ENCODE results near the gene PARP8.
"Not testable (repeated sequence)": the region's sequence is repeated elsewhere in the genome, so short reads cannot be mapped to it uniquely, and the experiment has no call there.

The PARP8 gene

DNA sequence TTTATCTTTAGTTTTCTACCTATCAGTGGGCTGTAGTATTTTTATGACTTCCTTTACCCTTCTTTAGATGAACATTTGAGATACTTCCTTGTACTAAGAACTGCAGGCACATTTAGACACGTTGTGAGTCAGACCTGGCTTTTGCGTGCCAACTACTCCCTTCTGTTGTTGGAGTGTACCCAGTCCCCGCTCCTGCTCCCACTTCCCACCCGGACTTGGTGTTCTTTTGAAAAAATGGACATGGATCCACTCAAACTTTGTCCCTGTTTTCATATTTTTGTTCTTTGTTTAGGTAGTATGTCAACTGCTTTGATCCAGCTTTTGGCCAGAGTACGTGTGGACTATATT lies 60.7 kb downstream of the PARP8 start:
- DNase-seq (ENCODE audit: low read depth): no peak

DNA sequence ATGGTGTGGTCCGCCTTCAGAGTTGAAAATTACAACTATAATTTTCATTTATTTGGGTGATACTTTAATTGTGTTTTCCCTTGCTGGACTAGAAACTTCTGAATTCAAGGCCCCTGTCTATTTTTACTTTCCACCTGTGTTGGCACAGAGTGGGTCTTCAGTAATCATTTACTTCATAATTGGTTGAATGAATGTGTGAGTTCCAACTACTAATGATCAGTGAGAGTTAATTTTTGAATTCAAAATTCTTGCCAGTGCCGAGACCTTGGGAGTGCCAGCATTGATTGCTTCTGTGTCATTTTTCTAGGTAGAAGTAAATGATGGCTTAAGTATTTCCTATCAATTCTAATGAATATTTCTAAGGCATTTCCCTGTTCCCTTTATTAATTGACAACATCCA lies 61.4 kb downstream of the PARP8 start:
- no peak for DNase-seq (ENCODE audit: low read depth)

DNA sequence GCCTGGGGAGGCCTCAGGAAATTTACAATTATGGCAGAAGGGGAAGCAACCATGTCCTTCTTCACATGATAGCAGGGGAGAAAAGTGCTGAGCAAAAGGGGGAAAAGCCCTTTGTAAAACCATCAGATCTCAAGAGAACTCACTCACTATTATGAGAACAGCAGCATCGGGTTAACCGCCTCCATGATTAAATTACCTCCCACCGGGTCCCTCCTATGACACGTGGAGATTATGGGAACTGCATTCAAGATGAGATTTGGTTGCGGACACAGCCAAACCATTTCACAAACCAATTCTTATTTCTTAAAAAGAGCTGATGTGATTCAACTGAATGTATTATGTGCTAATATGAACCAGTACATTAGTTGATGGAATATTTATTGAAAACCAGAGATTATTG lies 63.9 kb downstream of the PARP8 start:
- no peak for DNase-seq (ENCODE audit: low read depth)

DNA sequence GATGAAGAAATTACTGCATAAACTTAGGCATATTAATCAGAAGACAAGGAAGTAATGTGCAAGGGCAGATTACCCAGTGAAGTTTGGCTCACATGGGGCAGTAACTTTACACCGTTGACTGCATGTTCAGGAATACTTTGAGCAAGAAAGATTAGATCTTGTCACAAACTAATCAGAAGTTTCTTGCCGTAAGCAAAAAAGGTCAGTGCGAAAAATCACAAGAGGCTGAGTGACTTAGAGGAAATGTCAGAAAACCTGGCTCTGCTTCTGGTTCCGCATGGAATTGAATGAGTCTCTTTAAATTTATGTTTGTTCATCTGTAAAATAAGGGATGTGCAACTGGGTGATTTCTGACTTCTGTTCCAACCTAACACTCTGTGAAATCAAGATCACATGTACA lies 64.4 kb downstream of the PARP8 start:
- DNase-seq (ENCODE audit: low read depth): no peak

DNA sequence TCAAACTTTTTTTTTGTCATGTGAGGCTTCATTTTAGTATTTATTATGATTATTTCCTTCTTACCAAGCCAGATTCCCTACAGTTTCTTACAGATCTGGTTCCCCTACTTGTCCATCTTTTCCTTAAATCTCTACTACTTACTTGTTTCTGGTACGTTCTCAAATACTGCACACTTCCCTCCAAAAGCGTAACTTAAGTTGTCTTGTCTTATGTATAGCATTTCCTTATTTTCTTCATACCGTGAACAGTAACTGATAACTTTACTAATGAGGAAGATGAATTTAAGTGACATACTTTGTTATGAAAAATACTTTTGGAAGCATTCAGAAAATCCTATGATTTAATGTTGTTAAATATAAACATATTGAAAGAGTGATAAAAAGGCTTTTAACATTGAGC lies 67.3 kb downstream of the PARP8 start:
- DNase-seq (ENCODE audit: low read depth): no peak

DNA sequence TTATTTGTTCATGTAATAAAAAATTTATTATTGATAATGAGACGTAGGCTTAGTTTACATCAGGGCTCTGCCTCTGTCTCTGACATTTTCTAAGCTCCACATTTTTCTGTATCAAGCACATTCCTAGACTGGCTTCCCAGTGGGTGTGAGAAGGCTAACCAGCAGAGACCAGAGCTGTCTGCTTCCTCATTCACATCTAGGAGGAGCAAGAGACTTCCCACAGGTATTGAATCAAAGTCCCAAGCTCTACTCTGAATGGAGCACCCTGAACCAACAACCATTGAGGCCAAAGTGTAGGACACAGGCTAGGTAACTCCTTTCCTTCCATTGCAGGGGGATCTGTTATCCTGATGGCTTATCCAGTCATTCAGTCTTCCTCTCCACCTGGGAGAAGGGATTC lies 72.4 kb downstream of the PARP8 start:
- DNase-seq (ENCODE audit: low read depth): no peak

DNA sequence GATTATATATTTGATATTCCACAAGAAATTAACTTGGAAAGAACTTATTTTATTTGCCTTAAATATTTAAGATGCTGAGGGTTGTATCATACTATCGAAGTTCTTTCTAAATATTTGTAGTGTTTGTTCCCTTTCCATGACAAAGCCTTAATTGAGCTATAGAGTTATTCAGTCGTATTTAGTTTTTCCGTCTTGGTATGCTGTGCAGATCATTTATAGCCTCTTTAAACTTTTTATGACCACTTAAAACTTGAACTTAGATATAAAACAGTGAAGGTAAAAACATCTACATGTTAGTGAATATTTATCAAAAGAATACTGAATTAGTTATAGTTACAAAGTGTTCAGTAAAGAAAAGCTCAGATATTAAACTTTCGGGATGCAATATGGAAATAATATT lies 74.4 kb downstream of the PARP8 start:
- no peak for DNase-seq (ENCODE audit: low read depth)

DNA sequence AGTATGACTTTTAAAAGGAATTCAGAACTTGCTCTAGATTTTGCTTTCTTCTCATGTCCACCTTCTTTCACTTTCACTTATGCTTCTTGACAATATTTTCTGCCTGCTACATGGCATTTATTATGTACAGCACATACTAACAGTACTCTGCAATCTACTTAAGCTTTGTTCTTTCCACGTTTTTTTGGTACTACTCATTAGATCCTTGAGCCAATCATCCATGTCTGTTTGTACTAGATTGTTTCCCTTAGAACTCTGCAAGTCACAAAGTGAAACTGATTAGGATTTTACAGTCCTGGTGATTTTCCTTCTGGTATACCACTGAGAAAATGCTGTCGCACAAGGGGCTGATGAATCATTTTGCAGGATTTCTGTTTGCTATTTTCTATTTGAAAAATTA lies 78.3 kb downstream of the PARP8 start:
- no peak for DNase-seq (ENCODE audit: low read depth)

DNA sequence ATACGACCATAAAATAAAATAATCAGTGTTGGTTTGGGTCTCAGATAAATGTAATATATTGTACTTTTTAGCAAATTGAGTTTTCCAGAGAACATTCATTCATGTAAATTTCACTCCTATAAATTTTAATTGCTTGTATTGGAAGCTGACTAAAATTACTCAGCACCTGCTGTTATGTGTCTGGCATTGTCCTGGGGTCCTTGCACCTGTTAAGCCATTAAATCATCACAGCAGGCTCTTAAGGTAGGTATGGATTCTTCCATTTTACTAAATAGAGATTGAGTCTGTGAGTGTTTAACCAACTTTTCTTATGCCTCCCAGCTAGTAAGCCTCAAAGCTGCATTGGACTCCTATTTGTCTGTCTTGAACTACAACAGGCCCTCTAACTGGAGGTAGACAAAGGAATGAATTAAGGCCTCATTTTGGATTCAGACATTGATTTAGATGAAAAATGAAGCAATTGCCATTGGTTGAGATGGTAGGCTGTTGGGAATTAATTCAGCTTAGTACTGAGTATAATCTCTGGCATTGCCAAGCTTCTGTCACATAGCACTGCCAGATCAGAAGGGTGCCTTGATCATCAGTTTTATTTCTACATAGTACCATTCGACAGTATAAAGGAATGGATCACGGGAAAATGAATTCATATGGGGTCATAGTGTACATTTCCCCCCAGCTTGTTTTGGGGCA lies 78.9 kb downstream of the PARP8 start:
- no peak for DNase-seq (ENCODE audit: low read depth)

DNA sequence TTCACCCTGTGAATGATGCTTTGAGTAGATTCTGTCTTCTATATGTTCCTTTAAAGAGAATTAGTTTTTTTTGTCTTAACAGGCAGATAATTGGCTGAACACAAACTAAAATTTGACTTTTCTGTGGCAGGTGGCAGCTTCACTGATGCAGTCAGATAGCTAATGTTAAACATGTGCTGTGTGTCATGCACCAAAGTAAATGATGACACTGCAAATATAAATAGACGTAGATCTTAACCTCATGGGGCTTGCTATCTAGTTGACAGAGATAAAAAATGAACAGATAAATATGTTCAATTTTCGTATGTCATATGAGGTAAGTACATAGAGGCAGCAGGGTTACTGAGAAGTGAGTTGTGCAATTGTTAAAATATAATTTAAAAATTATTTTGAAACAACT lies 82.7 kb downstream of the PARP8 start:
- no peak for DNase-seq (ENCODE audit: low read depth)

DNA sequence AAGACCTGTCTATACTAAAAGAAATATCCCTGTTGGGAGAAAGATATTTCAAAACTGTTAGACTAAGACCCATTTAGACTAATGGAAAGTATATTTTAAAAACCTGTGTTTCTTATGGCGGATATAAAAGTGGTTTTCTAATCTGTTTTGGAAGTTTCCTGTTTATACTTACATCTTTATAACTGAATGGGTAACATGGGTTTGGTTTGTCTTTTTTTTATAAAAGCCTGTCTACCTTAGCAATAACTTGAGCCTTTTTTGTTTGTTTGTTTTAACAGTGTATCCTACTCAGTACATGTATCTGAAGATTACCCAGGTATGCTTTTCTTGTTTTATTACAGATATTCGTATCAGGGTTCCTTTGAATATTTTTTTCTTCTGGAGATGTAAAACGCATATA lies 83.4 kb downstream of the PARP8 start:
- DNase-seq (ENCODE audit: low read depth): no peak

DNA sequence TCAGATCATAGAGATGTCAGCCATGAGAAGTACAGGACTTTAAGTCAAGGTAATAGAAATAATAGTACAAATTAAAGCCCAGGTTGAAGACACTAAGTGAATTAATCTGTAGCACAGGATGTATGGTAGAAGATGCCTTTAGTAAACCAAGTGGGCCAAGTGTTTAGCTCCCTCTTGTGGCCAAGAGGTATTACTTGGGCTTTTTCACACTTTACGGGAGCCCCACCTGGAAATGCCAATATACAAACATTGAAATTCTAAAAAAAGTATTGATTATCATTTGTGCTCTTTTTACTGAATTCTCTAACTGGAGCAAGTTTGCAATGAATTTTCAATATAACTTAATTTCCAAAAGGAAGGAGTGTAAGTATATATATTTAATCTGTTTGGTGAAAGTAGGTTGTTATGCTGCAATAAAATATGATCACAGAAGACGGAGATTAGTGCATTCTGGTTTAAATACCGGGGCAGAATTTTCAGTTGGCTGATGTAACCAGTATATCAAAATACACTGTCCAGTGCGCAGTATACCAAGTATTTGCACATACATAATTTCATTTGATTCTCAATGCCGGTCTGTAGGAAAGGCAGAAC lies 84.7 kb downstream of the PARP8 start:
- no peak for DNase-seq (ENCODE audit: low read depth)

DNA sequence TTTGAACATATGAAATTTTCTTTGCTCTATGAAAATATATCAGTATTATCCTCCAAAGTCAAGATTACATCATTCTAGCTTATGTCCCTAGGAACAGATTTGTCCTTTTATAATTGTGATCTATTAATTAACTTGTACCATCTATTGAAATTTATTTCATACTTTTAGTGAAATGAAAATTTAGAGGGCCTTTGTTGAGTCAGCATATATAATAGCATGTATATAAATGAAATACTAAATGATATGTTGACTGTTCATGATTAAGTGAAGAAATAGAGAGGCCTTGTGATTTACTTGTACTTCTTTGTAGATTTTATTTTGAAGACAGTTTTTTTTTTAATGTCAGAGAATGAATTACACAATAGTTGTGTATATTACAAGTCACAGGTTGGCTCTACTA lies 86.4 kb downstream of the PARP8 start:
- no peak for DNase-seq (ENCODE audit: low read depth)

DNA sequence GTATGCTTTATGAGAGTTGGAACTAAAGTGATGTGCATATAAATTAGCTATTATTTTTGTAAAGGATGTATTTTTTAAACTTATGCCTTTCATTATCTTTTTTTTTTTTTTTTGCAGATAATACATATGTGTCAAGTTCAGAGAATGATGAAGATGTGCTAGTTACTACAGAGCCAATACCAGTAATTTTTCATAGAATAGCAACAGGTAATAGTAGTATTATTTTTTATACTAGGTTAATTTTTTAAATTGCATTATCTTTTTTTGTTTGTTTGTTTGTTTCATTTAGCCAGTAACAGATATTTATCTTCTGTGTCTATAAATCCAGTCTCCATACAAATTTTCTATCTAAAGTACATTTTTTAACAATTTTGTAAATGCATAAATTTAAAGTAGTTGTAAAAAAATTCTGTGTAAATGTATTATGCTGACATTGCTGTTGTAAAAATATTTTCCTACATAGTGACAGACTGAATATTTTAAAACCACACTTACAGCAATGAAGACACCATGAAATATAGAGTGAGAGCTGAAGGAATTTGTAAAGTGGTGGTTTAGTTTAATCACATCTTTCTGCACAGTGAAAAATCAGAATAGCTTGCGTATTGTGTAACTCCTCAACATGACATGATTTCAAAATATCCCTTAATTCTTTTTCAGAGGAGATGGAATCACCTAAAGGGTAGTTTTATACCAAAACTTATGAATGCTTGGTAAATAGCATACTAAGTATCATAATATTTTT lies 93.3 kb downstream of the PARP8 start:
- no peak for DNase-seq (ENCODE audit: low read depth)

DNA sequence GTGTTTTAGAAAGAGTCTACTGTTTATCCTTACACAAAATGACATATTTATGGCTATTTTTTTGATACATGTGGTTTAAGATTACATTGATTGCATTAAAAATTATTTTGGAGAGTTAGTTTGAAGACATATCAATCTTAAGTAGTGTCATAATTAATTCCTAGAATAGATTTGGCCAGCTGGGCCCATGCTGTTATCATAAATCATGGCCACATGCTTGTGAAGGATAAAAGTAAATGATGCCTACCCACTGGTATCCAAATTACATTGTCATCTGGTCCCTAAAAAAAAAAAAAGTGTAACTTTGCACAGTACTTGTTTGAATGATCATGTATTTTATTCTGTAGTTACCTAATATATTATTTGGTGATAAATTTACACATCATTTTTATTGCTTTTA lies 96.9 kb downstream of the PARP8 start:
- no peak for DNase-seq (ENCODE audit: low read depth)

DNA sequence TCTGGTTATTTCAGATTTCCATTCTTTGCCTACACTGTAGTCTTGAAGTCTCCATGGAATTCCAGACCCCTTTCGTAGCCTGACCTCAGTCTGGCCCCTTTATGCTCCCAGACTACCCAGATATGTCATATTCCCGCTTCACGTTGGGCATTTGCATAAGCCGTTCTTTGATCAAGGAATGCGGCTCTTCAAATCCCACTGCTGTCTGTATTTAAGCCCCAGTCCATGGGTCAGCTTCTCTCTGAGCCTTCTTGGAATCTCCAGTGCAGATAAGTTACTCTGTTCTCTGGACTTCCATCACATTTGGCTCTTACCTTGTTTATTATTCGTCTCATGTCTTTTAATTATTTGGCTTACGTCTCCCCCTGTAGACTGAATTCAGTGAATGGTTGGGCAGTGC lies 97.4 kb downstream of the PARP8 start:
- DNase-seq (ENCODE audit: low read depth): no peak

DNA sequence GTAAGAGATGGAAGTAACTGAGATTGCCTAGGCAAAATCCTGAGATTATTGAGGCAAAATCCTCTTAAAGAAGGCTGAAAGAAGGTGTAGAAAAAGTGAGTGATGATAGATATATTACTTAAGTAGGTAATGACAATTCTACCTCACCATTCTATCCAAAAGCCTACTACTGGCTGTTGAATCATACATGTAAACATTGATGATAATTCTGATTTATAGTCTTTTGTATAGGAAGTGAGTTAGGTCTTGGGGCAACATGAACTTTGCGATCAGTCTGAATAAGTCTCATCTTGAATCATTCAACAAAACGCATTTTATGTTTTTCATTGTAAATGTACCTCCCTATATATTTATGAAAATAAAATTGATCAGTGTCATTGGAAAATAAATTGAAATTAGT lies 99.6 kb downstream of the PARP8 start:
- DNase-seq (ENCODE audit: low read depth): no peak

DNA sequence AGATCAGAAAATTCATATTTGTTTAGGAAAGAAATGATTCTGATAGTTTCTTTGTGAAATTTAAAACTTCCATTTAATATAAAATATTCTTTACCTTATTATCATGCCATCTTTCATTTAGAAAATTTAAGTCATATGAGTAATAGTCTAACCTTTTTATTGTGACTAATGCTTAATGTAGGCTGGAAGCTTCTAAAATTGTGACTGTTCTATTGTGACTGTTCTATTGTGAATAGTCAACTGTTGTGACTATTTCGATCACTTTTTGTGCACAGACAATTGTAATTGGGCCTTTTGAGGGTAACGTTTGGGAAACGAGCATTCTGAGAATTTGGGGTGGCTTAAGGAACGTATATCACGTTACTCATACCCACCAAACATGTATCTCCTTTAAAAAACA lies 100.0 kb downstream of the PARP8 start:
- no peak for DNase-seq (ENCODE audit: low read depth)

DNA sequence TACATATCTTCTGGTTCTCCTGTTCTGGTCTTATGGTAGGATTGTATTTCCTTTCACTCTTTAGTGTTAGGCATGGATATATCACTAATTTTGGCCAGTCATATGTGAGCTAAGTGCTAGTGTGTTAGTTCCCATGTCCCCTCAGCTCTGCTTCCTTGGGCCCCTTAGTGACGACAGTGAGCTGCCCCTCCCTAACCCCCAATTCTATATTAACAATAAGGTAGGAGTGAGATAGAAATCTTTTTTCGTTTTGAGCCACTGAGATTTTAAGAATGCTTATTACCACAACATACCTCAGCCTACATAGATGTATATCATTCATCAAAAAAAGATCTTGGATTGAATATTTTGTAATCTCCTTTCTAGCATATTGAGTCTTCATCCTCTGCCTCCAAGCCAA lies 100.5 kb downstream of the PARP8 start:
- DNase-seq (ENCODE audit: low read depth): no peak

DNA sequence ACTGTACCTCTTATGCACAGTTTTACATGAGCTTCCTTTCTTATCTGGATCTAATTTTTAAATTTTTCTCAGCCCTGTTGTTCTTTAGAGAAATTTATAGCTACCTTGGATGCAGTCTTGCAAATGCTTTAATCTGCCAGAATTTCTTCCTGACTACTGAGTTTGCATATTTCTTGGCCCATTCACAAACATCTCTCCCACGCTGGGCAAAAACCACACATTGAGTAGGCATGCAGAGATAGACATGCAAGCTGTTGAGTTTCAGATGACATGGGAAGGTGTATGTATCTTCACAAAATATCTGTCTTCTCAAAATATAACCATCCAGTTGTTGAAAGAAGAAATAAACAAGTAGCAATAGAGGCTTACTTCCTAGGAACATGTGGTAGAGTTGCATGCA lies 101.2 kb downstream of the PARP8 start:
- DNase-seq (ENCODE audit: low read depth): no peak

DNA sequence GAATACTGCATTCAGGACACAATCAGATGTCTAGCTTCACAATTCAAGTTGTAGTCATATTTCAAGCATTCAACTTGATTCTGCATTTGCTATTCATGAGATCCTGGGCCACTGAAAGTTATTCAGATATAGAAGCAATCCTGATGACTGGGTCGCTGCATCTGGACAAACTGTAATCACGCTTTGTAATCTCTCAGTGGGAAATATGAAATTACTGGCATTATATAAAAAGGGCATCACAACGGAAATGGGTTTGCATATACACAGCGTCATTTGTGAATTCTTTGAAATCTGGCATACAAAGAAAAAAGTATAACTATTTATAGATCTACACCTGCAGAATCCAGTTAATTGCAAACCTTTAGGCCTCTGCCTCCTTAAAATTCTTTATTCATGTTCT lies 102.2 kb downstream of the PARP8 start:
- DNase-seq (ENCODE audit: low read depth): no peak

DNA sequence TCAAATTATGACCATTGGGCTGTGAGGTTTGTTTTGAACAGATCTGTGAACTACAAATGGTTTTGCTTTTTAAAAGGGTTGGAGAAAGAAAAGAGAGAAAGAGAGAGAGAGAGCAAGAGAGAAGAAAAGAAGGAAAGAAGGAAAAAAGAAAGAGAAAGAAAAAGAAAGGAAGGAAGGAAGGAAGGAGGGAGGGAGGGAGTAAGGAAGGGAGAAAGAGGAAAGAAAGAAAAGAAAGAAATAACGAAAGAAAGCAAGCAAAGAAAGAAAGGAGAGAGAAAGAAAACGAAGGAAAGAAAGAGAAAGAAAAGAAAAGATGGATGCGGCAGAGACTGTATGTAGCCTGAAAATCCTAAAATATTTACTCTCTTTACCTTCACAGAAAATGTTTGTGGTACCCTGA lies 104.0 kb downstream of the PARP8 start:
- no peak for DNase-seq (ENCODE audit: low read depth)

DNA sequence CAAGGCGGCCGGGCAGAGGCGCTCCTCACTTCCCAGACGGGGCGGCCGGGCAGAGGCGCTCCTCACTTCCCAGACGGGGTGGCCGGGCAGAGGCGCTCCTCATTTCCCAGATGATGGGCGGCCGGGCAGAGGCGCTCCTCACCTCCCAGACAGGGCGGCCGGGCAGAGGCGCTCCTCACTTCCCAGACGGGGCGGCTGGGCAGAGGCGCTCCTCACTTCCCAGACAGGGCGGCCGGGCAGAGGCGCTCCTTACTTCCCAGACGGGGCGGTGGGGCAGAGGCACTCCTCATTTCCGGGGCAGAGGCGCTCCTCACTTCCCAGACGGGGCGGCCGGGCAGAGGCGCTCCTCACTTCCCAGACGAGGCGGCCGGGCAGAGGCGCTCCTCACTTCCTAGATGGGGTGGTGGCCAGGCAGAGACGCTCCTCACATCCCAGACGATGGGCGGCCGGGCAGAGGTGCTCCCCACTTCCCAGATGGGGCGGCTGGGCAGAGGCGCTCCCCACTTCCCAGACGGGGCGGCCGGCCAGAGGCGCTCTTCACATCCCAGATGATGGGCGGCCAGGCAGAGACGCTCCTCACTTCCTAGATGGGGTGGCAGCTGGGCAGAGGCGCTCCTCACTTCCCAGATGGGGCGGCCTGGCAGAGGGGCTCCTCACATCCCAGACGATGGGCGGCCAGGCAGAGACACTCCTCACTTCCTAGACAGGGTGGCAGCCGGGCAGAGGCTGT lies 108.2 kb downstream of the PARP8 start:
- not testable (repeated sequence) for DNase-seq (ENCODE audit: low read depth)
